Measurements from ENCODE around the gene DLG2.

The DLG2 gene

GRCh38 chr11:83918476-83918875, 1708.7 kb downstream of the DLG2 start:
- no peak for DNase-seq (ENCODE audit: low read depth)

DNA sequence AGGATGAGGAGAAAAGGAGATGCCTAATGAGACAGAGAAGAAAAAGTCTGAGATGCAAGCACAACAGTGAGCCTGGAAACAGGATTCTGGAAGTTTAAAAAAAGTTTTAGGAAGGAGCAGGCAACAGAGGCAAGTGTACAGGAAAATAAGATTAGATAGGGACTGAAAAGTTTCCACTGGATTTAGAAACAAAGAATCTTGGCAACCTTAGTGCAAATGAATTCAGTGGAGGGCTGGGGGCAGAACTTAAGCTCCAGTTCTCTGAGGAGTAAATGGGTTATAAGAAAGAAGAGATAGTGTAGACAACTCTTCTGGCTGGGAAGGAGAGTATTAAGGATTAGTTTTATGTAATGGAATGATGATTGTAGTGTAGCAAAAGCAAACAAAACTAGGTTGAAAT, 1712.1 kb downstream of the DLG2 start:
- no peak for DNase-seq (ENCODE audit: low read depth)

DNA sequence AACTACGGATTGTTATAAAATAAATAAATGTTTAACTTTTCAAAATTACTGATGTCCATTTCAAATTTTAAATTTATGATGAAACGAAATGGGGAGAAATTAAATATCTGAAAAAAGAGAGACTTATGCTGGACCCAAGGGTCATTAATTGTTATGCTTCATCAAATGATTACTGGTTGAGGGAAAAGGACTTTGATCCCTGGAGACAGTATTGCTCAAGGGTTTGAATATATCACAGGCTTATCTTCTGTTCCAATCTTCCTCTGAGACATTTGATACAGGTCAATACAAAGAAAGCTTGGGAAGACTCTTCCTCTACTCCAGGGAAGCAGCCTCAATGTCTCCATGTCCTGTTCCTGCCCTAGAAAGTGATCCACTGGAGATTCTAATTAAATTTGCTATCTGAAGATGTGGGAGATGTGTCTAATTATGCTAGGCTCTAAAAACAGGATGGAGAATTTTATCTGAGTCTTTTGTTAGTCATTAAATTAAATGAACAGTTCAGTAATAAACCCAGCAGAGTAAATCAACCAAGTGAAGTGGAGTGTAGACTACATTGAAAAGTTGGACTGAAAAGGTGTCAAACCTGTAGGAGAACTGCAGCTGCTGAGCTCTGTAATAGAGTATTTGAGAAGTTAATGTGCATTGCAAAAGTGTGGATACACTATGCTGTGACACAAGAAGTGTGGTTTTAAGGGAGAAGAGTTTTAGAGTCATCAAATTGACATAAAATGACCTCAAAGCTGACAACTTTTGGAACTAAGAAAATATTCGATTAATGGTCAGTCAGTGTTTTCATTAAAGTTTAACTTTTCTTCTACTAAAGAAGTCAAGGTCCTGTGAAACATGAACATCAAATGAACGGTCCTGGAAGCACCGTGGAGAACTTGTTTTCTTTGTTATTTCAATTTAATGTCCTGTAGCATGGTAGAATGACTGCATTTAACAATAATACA, 1717.3 kb downstream of the DLG2 start:
- DNase-seq (ENCODE audit: low read depth): no peak

- DNase-seq (ENCODE audit: low read depth): no peak
Observed at GRCh38 chr11:83908298-83908856, 1718.8 kb downstream of the DLG2 start.

DNA sequence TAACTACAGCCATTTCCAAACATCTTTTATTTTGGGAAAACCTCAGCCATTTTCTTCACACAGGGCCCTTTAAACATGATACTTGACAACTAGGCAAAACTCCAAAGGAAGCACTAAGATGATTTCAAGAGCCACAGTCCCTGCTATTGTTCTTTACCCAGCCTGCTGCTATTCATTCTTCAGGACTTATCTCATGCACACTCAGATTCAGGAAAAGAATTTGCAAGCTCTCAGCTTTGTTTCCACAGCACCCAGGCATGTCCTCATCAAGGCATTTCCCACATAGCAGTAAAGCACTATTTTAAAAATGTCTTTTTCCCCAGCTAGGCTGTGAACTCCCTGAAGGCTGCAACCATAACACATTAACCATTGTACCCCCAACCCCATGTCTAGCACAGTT, 1731.6 kb downstream of the DLG2 start:
- DNase-seq (ENCODE audit: low read depth): no peak

DNA sequence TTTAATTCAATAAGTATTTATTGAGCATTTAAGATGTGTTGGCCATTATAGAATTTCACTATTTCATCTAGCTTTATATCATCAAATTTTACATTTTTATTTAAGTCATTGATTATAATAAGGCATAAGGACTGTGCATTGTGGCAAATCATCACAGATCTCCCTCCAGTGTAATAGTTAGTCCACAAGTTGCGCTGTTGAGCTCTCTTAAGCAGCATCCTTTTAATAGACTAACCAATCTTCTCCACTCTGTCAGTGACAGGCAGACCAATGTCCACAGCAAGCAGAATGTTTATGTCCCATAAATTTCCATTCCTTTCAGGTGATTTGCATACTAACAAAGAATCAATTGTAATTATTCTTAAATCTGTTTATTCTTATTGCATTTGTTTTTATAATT, 1745.7 kb downstream of the DLG2 start:
- no peak for DNase-seq (ENCODE audit: low read depth)

DNA sequence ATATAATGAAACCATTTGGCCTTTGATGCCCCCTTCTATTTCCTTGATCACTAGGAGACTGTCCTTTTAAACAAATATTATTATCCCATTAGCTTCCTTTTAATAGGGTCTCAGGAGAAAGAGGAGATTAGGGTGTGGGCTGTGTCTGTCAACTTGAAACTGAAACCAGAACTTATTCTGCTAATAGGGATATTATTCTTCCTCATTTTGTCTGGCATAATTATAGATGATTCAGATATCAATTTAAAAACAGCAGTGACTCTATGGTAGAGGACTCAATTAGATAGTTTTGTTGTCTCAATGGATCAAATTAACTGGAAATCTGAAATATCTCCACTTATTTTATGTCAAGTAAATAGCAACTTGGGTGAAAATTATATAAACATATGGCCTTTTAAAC, 1756.1 kb downstream of the DLG2 start:
- DNase-seq (ENCODE audit: low read depth): no peak

DNA sequence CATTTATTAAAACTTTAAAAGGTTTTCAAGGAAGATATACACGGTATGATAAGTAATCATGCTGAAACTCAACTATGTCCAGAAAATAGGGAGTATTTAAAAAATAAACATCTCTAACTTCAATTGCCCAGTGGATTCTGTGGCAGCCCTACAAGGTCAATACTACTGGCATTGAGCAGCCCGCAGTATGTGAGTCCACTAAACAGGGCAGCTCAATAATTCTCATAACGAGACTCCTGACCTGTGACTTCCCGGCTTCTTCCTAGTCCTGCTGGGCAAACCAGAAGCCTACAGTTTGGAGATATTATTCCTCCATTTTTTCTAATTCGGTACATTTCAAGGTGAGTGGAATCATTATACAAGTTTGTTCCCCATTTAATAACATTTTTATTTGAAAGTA, 1760.5 kb downstream of the DLG2 start:
- DNase-seq (ENCODE audit: low read depth): no peak

- DNase-seq (ENCODE audit: low read depth): no peak
Observed at GRCh38 chr11:83865636-83866461, 1761.3 kb downstream of the DLG2 start.

DNA sequence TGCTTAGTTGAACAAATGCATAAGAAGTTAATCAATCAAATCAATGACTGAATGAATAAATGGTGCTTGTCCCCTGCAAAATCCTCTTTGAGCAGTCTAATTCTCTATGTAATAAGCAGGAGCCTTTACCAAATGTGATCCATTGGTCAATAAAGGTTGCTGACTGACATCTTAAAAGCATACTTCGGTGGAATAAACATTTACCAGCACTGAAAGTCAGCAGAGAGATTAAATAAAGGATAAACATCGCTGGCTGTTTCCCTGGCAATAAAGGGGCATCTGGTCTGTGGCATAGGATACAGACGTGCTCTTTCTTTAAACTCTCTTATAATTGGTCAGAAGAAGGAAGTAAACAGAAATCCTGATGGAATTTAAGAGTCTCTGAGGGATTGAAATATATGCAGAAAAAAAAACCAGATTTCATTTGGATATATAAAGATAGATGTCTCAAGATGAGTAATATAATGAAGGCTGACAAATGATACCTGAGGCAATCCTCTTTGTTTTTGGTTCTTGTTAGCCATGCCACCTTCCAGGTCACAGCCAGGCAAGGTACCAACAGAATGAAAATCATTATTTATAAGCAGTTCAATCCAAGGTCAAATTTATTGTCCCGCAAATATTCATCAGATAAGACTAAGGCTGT, 1762.6 kb downstream of the DLG2 start:
- DNase-seq (ENCODE audit: low read depth): no peak

DNA sequence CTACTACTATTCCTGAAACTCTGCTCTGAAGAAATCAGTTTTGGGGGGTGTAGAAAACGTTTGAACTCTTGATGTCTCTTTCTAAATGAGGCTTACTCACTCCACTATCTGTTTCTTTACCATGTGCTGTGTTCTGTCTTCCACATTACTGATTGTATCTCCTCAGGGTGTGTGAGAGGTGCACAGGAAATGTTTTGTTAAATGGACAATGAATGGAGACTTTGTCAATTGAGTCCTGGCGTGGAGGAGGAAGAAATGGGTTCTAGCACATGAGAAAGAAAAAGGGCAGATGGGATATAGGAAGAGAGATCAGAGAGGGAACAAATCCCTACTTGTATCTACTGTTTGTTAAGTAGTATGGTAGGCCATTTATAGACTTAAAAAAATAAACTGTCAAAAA, 1763.9 kb downstream of the DLG2 start:
- DNase-seq (ENCODE audit: low read depth): no peak

- no peak for DNase-seq (ENCODE audit: low read depth)
Observed at GRCh38 chr11:83862691-83863090, 1764.5 kb downstream of the DLG2 start.

DNA sequence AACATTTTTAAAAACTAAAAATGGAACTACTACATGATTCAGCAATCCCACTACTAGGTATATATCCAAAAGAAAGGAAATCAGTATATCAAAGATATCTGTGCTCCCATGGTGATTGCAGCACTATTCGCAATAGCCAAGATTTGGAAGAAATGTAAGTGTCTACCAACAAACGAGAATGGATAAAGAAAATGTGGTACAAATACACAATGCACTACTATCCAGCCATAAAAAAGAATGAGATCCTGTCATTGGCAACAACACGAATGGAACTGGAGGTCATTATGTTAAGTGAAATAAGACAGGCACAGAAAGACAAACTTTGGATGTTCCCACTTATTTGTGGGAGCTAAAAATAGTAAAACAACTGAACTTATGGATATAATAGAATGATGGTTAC, 1765.1 kb downstream of the DLG2 start:
- no peak for DNase-seq (ENCODE audit: low read depth)

DNA sequence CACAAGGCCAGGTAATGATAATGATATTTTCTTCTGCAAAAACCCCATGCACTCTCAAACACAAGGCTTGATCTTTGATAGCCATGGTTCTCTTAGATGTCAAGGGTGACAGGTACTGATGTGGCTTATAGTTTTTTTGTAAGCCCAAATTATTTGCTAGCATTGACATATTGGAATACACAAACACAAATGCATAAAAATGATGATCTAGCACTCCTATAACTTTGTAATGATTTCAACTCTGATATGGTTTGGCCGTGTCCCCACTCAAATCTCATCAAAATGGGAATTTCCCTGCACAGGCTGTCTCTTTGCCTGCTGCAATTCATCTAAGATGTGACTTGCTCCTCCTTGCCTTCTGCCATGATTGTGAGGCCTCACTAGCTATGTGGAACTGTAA, 1768.5 kb downstream of the DLG2 start:
- DNase-seq (ENCODE audit: low read depth): no peak

DNA sequence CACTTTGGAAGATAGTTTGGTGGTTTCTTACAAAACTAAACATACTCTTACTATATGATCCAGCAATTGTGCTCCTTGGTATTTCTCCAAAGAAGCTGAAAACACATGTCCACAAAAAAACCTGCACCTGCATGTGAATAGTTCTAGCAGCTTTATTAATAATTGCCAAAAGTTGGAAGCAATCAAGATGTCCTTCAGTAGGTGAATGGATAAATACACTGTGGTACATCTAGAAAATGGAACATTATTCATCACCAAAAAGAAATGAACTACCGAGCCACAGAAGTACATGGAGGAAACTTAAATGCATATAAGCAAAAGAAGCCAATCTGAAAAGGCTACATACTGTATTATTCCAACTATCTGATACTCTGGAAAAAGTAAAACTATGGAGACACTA, 1771.9 kb downstream of the DLG2 start:
- no peak for DNase-seq (ENCODE audit: low read depth)

GRCh38 chr11:83852775-83853442, 1774.2 kb downstream of the DLG2 start:
- DNase-seq (ENCODE audit: low read depth): no peak

- DNase-seq (ENCODE audit: low read depth): no peak
Observed at GRCh38 chr11:83852012-83852411, 1775.1 kb downstream of the DLG2 start.

DNA sequence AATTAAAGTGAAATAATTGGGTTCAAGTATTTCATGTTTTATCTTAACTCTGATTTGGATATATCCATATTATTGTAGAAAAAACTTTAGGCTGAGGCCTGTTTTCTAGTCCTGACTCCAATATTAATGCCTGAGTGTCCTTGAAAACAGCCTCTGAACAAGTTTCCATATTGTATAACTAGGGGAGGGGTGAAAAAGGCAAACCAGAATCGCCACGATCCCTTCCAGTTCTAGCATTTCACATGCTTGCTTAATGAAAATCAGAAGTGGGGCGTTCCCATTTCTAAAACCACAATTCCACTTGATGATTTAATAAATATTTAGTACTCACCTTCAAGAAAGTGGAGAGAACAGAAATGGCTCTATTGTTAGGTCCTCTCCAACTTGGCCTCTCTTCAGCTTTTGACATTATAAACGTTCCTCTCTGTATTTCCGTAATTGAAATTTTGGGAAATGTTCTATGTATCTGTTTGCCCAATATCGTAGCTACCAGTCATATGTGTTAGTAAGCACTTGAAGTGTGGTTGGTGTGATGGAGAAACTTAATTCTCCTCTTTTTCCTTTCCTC, 1779.6 kb downstream of the DLG2 start:
- no peak for DNase-seq (ENCODE audit: low read depth)

GRCh38 chr11:83845797-83846196, 1781.3 kb downstream of the DLG2 start:
- DNase-seq (ENCODE audit: low read depth): no peak

DNA sequence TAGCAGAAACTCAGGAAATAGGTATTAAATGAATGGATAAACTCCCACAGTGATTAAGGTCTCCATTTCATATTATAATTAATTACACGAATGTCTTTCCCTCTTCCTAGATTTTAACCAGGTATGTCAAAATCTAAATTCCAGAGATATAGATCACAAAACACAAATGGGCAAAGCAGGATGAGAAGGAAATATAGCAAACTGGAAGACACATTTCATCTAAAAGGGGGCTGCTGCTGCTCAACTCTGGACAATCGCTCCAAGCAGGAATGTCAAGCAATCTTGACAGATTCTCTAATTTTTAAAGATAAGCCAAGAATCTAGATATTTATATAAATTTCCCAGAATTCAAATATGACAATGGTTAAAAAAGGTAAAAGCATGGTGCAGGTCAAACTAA, 1786.8 kb downstream of the DLG2 start:
- no peak for DNase-seq (ENCODE audit: low read depth)

- no peak for DNase-seq (ENCODE audit: low read depth)
Observed at GRCh38 chr11:83836883-83837654, 1790.1 kb downstream of the DLG2 start.
